GM23338 (cell line): ENCODE results near the gene CSTPP1. TPM values are rescaled to one million over a fixed set of nuclear protein-coding genes. Genes with fewer than 3 reads are reported as not detected.

ENCODE experiments used
- ATAC-seq: fragments of 200-7000 bp; cut with Tn5 transposase; 3 replicates; pipeline ENCODE4 v1.9.1; 2020
- DNase-seq: peaks from one replicate; pipeline ENCODE4 v3.0.0-alpha.2; 2015; ENCODE audit warnings: low spot score
- H2AFZ ChIP-seq: fragments of 200-600 bp; sonication (generic); 2 replicates; pipeline ENCODE4 v1.8.0; 2016; ENCODE audit warnings: antibody characterized with exemption, mild to moderate bottlenecking, moderate library complexity
- H3F3A ChIP-seq: fragments of 200-600 bp; sonication (generic); replicated peaks from 2 replicates; pipeline ENCODE4 v1.8.0; 2017; ENCODE audit warnings: antibody characterized with exemption, mixed run types, low read depth
- H3K27ac ChIP-seq: fragments of 200-600 bp; sonication (generic); 2 replicates; pipeline ENCODE4 v1.6.1; 2016; ENCODE audit warnings: low read depth
- H3K27me3 ChIP-seq: fragments of 200-600 bp; sonication (generic); 2 replicates; pipeline ENCODE4 v1.8.0; 2016; ENCODE audit warnings: mild to moderate bottlenecking, mixed run types, moderate library complexity; ENCODE audit not compliant: insufficient read depth
- H3K36me3 ChIP-seq: fragments of 200-600 bp; sonication (generic); 2 replicates; pipeline ENCODE4 v1.8.0; 2016; ENCODE audit warnings: mild to moderate bottlenecking; ENCODE audit not compliant: insufficient read depth
- H3K4me1 ChIP-seq: fragments of 200-600 bp; sonication (generic); 2 replicates; pipeline ENCODE4 v1.8.0; 2016; ENCODE audit warnings: mild to moderate bottlenecking, moderate library complexity; ENCODE audit not compliant: insufficient read depth
- H3K4me2 ChIP-seq: fragments of 200-600 bp; sonication (generic); 2 replicates; pipeline ENCODE4 v1.7.1; 2017; ENCODE audit warnings: mixed run types
- H3K4me3 ChIP-seq: fragments of 200-600 bp; sonication (generic); 2 replicates; pipeline ENCODE4 v1.6.1; 2016; ENCODE audit warnings: mixed run types
- H3K79me2 ChIP-seq: fragments of 200-600 bp; sonication (generic); replicated peaks from 2 replicates; pipeline ENCODE4 v1.8.0; 2017; ENCODE audit warnings: mild to moderate bottlenecking; ENCODE audit not compliant: insufficient read depth
- H3K9me2 ChIP-seq: fragments of 200-600 bp; sonication (generic); 2 replicates; pipeline ENCODE4 v1.8.0; 2017; ENCODE audit not compliant: insufficient read depth
- H4K20me1 ChIP-seq: fragments of 200-600 bp; sonication (generic); replicated peaks from 2 replicates; pipeline ENCODE4 v1.8.0; 2017; ENCODE audit warnings: mild to moderate bottlenecking; ENCODE audit not compliant: insufficient read depth
- H3K27ac Mint-ChIP-seq: 2 replicates; pipeline ENCODE4 v1.8.0; 2020; ENCODE audit warnings: inconsistent platforms, mild to moderate bottlenecking, moderate library complexity, mixed read lengths
- H3K27me3 Mint-ChIP-seq: 3 replicates; pipeline ENCODE4 v1.8.0; 2022; ENCODE audit warnings: low read depth, mild to moderate bottlenecking, moderate library complexity, mixed read lengths, inconsistent platforms; ENCODE audit not compliant: insufficient read depth, poor library complexity
- H3K36me3 Mint-ChIP-seq: 3 replicates; pipeline ENCODE4 v1.8.0; 2021; ENCODE audit warnings: low read depth, mild to moderate bottlenecking, inconsistent platforms, moderate library complexity, mixed read lengths
- H3K4me1 Mint-ChIP-seq: 3 replicates; pipeline ENCODE4 v1.8.0; 2020; ENCODE audit warnings: mild to moderate bottlenecking, inconsistent platforms, mixed read lengths
- H3K4me3 Mint-ChIP-seq: 3 replicates; pipeline ENCODE4 v1.8.0; 2021; ENCODE audit warnings: moderate library complexity, mild to moderate bottlenecking, inconsistent platforms, mixed read lengths
- H3K9me3 Mint-ChIP-seq: 3 replicates; pipeline ENCODE4 v1.8.0; 2020; ENCODE audit warnings: moderate library complexity, mild to moderate bottlenecking, inconsistent platforms, mixed read lengths
- CTCF ChIP-seq, 2 experiments: fragments of 200-600 bp in 1 of 2; sonication (generic) in 1 of 2; conservative IDR thresholded peaks; 2 replicates each; pipeline versions ENCODE4 v1.5.1 to v1.6.1; 2016 to 2017; ENCODE audit warnings: antibody characterized with exemption in 2 of 2, low read depth in 2 of 2, mild to moderate bottlenecking in 2 of 2, moderate library complexity in 1 of 2
- EZH2 ChIP-seq: fragments of 200-600 bp; sonication (generic); IDR thresholded peaks from one replicate; pipeline ENCODE4 v1.8.0; 2017; ENCODE audit warnings: antibody characterized with exemption, mild to moderate bottlenecking, low read depth; ENCODE audit not compliant: unreplicated experiment
- EZH2phosphoT487 ChIP-seq: fragments of 200-600 bp; sonication (generic); IDR thresholded peaks from one replicate; pipeline ENCODE4 v1.8.1; 2018; ENCODE audit warnings: antibody characterized with exemption; ENCODE audit not compliant: unreplicated experiment
- NANOG ChIP-seq: IDR thresholded peaks from 2 replicates; pipeline ENCODE4 v1.6.1; 2016; ENCODE audit warnings: antibody characterized with exemption, borderline replicate concordance
- ZNF331 ChIP-seq: fragments of 250-450 bp; sonication (Bioruptor Pico); IDR thresholded peaks from 2 replicates; pipeline ENCODE4 v1.5.0; 2020; ENCODE audit warnings: low read depth, mild to moderate bottlenecking, moderate library complexity
- ZNF462 ChIP-seq: fragments of 250-450 bp; sonication (Bioruptor Pico); IDR thresholded peaks from 2 replicates; pipeline ENCODE4 v1.5.0; 2020; ENCODE audit warnings: mild to moderate bottlenecking, moderate library complexity
- polyA plus RNA-seq: library from polyadenylated mRNA; unstranded; fragments of >200 nt; fragmentation: Nextera tagmentation; extraction: Ambion mirVana; gene quantifications from 2 replicates; pipeline ENCODE4 v1.2.1, GENCODE V29; 2016
- total RNA-seq: library from RNA; depleted of rRNA; stranded (reverse); fragments of >200 nt; shearing (Covaris generic); gene quantifications from 2 replicates; pipeline ENCODE4 v1.2.3, GENCODE V29; 2014

Gene CSTPP1
- total and polyA plus RNA-seq, 2 experiments from 2014 or later = 23.5 to 42.6 TPM

- Histone ChIP-seq H3K27me3 (peaks cover 22% of the 10 kb centered on the region), H3K4me3 (peak overlapping the region; percentile 88), H4K20me1 (no peaks in the 10 kb centered on the region), H3K79me2 (peaks cover 40% of the 10 kb centered on the region), H3K9me2 (no peaks in the 10 kb centered on the region), H3K4me1 (peaks cover 51% of the 10 kb centered on the region), H3K4me2 (peak overlapping the region; percentile 100), H3K36me3 (no peaks in the 10 kb centered on the region), H2AFZ (peak overlapping the region; percentile 75), H3K27ac (no peak overlapping the region), H3F3A (peaks cover 31% of the 10 kb centered on the region)
- peak overlapping the region; percentile 68 for H3K27ac Mint-ChIP-seq
- no peak for TF ChIP-seq EZH2phosphoT487
- TF ChIP-seq ZNF331 (CRISPR knock-in tag) = no peak
- no peak for TF ChIP-seq ZNF462 (CRISPR knock-in tag)
- no peak for TF ChIP-seq NANOG
- TF ChIP-seq EZH2 = peak; percentile 40
- TF ChIP-seq CTCF (conservative IDR thresholded peaks at IDR 0.05; ENCODE audit: low read depth in 2 of 2) = no peak; a peak in 1 of 4 replicates
- peak; percentile 55 for ATAC-seq
- H3K4me3 Mint-ChIP-seq = peak overlapping the region; percentile 89
- no peaks in the 10 kb centered on the region; the same call in 1 of the 3 replicates for H3K9me3 Mint-ChIP-seq
- peaks cover 59% of the 10 kb centered on the region for H3K4me1 Mint-ChIP-seq
- peaks cover 9% of the 10 kb centered on the region for H3K36me3 Mint-ChIP-seq
- DNase-seq = peak; percentile 89
- peaks cover 42% of the 10 kb centered on the region for H3K27me3 Mint-ChIP-seq
Observed at GRCh38 chr11:46916286-46917108, 20.1 kb upstream of the CSTPP1 start.
